Loucy (cell line): Measurements from ENCODE around the gene SELENON.

ENCODE experiments used
- H2AFZ ChIP-seq: fragments of 200-600 bp; sonication (generic); 2 replicates; pipeline ENCODE4 v1.6.0; 2016; ENCODE audit warnings: antibody characterized with exemption, mild to moderate bottlenecking, low read length, moderate library complexity
- H3F3A ChIP-seq: fragments of 200-600 bp; 2 replicates; pipeline ENCODE4 v1.6.0; 2016; ENCODE audit warnings: antibody characterized with exemption, low read depth, mild to moderate bottlenecking
- H3K27me3 ChIP-seq: fragments of 200-600 bp; sonication (generic); 2 replicates; pipeline ENCODE4 v1.6.1; 2014; ENCODE audit warnings: low read length, mild to moderate bottlenecking; ENCODE audit not compliant: insufficient read depth, poor library complexity, severe bottlenecking
- H3K36me3 ChIP-seq: fragments of 200-600 bp; sonication (generic); 2 replicates; pipeline ENCODE4 v1.6.1; 2016; ENCODE audit warnings: low read length; ENCODE audit not compliant: insufficient read depth
- H3K4me1 ChIP-seq: fragments of 200-600 bp; sonication (generic); 2 replicates; pipeline ENCODE4 v1.5.1; 2014; ENCODE audit warnings: low read length, mild to moderate bottlenecking; ENCODE audit not compliant: insufficient read depth, poor library complexity, severe bottlenecking
- H3K4me2 ChIP-seq: fragments of 200-600 bp; sonication (generic); 2 replicates; pipeline ENCODE4 v1.6.0; 2014; ENCODE audit warnings: antibody characterized with exemption, low read length, low read depth, mild to moderate bottlenecking; ENCODE audit not compliant: poor library complexity, severe bottlenecking
- H3K4me3 ChIP-seq: fragments of 200-600 bp; sonication (generic); 2 replicates; pipeline ENCODE4 v1.5.1; 2014; ENCODE audit warnings: low read length, mild to moderate bottlenecking, mixed read lengths; ENCODE audit not compliant: poor library complexity, severe bottlenecking
- H3K79me2 ChIP-seq: fragments of 200-600 bp; sonication (generic); 2 replicates; pipeline ENCODE4 v1.6.1; 2014; ENCODE audit warnings: low read length; ENCODE audit not compliant: insufficient read depth
- H3K9ac ChIP-seq: fragments of 200-600 bp; sonication (generic); 2 replicates; pipeline ENCODE4 v1.6.0; 2014; ENCODE audit warnings: mild to moderate bottlenecking, low read depth, low read length, moderate library complexity; ENCODE audit not compliant: poor library complexity, severe bottlenecking
- H3K9me2 ChIP-seq: fragments of 200-600 bp; sonication (generic); replicated peaks from 2 replicates; pipeline ENCODE4 v1.6.1; 2016; ENCODE audit warnings: low read depth, low read length, mixed read lengths
- H3K9me3 ChIP-seq: fragments of 200-600 bp; sonication (generic); 2 replicates; pipeline ENCODE4 v1.6.1; 2014; ENCODE audit warnings: mild to moderate bottlenecking, antibody characterized with exemption, low read length, low read depth; ENCODE audit not compliant: insufficient read depth
- H4K20me1 ChIP-seq: fragments of 200-600 bp; sonication (generic); 2 replicates; pipeline ENCODE4 v1.6.0; 2014; ENCODE audit warnings: antibody characterized with exemption, low read length, mild to moderate bottlenecking; ENCODE audit not compliant: insufficient read depth, poor library complexity, severe bottlenecking
- EZH2phosphoT487 ChIP-seq: fragments of 200-600 bp; IDR thresholded peaks from 2 replicates; pipeline ENCODE4 v1.6.1; 2018; ENCODE audit warnings: antibody characterized with exemption, mild to moderate bottlenecking, moderate library complexity, borderline replicate concordance
- TF ChIP-seq, protein P1 (sequence below): fragments of 200-600 bp; sonication (generic); conservative IDR thresholded peaks from 2 replicates; pipeline ENCODE4 v1.5.1; 2014; ENCODE audit warnings: mild to moderate bottlenecking, antibody characterized with exemption, low read length

Gene SELENON

DNA sequence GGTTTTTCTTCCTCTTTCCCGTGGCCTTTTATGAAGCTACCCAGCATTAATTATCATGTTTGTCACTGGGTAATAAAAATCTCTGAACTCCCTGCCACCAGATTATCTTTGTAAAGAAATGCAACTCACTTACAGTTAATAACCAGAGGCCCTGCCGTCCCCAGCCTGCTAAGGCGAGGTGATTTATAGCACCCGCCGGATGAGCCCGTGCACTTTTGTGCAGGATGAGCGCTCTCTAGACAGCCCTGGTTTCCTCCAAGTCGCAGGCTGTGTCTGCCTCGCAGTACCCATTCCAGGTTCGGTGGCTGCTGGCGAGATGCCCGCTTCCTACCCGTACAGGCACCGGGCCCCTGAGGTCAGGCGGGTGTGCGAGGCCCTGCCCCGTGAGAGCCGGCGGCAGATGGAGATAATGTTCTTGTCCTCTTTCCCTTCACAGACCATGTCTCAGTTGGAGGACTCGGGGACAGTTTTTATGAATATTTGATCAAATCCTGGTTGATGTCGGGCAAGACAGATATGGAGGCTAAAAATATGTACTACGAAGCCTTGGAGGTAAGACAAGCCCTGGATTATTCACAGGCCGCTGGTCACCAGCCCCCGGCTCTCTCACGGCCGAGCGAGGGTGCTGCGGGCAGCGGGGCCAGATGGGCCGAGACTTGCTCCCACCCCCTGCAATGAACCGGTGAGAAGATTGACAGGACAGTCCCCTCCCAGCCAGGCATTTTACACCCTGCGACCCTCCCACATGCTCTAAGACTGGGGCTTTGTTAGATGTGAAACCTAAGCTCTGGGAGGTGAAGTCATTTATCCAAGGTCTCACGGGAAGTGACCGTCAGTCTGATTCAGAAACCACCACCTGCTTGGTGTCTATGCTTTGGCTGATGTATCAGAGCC, 28.5 kb upstream of the SELENON start:
- no peaks in the 10 kb centered on the region for H3K9me2 ChIP-seq
- peak overlapping the region; percentile 37 for H3K9ac ChIP-seq
- H3K4me2 ChIP-seq: peak overlapping the region; percentile 63
- no peak for TF ChIP-seq EZH2phosphoT487
- TF ChIP-seq, protein P1, sequence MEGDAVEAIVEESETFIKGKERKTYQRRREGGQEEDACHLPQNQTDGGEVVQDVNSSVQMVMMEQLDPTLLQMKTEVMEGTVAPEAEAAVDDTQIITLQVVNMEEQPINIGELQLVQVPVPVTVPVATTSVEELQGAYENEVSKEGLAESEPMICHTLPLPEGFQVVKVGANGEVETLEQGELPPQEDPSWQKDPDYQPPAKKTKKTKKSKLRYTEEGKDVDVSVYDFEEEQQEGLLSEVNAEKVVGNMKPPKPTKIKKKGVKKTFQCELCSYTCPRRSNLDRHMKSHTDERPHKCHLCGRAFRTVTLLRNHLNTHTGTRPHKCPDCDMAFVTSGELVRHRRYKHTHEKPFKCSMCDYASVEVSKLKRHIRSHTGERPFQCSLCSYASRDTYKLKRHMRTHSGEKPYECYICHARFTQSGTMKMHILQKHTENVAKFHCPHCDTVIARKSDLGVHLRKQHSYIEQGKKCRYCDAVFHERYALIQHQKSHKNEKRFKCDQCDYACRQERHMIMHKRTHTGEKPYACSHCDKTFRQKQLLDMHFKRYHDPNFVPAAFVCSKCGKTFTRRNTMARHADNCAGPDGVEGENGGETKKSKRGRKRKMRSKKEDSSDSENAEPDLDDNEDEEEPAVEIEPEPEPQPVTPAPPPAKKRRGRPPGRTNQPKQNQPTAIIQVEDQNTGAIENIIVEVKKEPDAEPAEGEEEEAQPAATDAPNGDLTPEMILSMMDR: no peak
- no peaks in the 10 kb centered on the region for H4K20me1 ChIP-seq
- H3K9me3 ChIP-seq: no peaks in the 10 kb centered on the region
- H3K27me3 ChIP-seq: peaks cover 39% of the 10 kb centered on the region
- no peak overlapping the region for H2AFZ ChIP-seq
- H3K79me2 ChIP-seq: no peaks in the 10 kb centered on the region
- 0 out of 2 replicates have a peak, but pooled peaks cover 13% of the 10 kb centered on the region for H3F3A ChIP-seq
- H3K4me1 ChIP-seq: peaks cover 38% of the 10 kb centered on the region
- H3K36me3 ChIP-seq: no peaks in the 10 kb centered on the region
- peak overlapping the region; percentile 41 for H3K4me3 ChIP-seq

DNA sequence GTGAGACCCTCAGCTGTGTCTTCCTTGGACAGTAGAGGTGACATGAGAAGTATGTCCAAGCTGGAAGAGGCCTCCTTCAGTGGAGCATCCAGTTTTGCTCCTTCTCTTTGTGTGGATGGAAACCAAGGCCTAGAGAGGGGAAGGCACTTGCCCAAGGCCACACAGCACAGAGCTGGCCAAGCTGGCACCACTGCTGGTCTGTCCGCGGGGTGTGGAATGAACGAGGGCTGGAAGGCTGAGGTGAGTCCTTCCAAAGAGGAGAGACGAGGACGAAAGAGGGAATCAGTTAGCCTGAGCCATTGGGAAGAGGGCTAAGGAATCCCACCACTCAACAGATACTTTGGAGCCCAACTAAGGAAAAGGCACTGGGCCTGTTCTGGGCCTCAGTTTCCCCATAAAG, 27.8 kb upstream of the SELENON start:
- no peak overlapping the region for H3K9ac ChIP-seq
- no peaks in the 10 kb centered on the region for H3K79me2 ChIP-seq
- no peaks in the 10 kb centered on the region for H3K9me3 ChIP-seq
- no peaks in the 10 kb centered on the region for H3K9me2 ChIP-seq
- no peaks in the 10 kb centered on the region for H3K36me3 ChIP-seq
- H4K20me1 ChIP-seq: no peaks in the 10 kb centered on the region
- no peak for TF ChIP-seq EZH2phosphoT487
- TF ChIP-seq, protein P1: no peak
- H2AFZ ChIP-seq: no peak overlapping the region
- no peak overlapping the region for H3K4me2 ChIP-seq
- 0 out of 2 replicates have a peak, but pooled peaks cover 12% of the 10 kb centered on the region for H3F3A ChIP-seq
- H3K27me3 ChIP-seq: peaks cover 46% of the 10 kb centered on the region
- H3K4me3 ChIP-seq: no peak overlapping the region
- H3K4me1 ChIP-seq: peaks cover 34% of the 10 kb centered on the region

DNA sequence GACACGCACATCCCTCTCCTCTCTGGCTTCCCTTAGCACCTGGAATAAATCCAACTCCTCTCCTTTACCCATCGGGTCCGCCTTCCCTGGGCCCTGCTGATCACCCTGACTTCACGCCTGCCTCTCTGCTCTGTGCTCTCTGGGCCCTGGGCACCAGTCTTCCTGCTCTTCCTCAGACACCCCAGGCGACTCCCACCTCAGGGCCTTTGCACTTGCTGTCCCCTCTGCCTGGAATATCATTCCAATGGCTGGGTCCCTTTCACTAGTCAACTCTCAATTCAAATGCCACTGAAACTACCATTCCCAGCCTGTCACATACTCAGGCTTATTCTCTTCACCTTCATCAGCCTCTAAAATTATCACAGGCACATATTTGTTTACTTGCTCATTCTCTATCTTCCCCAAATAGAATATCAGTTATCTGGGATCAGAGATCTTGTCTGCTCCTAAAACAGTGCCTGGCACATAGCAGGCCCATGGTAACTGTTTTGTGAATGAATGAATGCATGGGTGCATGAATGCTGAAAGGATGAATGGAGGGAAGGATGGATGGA, 27.2 kb upstream of the SELENON start:
- Histone ChIP-seq H3K4me3 (no peak overlapping the region), H3F3A (0 out of 2 replicates have a peak, but pooled peaks cover 12% of the 10 kb centered on the region), H3K4me1 (peaks cover 34% of the 10 kb centered on the region), H3K36me3 (no peaks in the 10 kb centered on the region), H3K4me2 (no peak overlapping the region), H3K27me3 (peaks cover 52% of the 10 kb centered on the region), H3K9me3 (no peaks in the 10 kb centered on the region), H3K79me2 (no peaks in the 10 kb centered on the region), H3K9me2 (no peaks in the 10 kb centered on the region), H4K20me1 (no peaks in the 10 kb centered on the region), H3K9ac (no peak overlapping the region), H2AFZ (no peak overlapping the region)
- TF ChIP-seq, protein P1: no peak
- no peak for TF ChIP-seq EZH2phosphoT487
